H1 (cell line): Measurements from ENCODE around the gene CYLD. TPM values are rescaled to one million over a fixed set of nuclear protein-coding genes. Genes with fewer than 3 reads are reported as not detected.

ENCODE experiments used
- CTCF ChIA-PET: fragments of 300-600 bp; sonication (Branson Sonifier 250); formaldehyde crosslinking; loops from one replicate; lab custom pipeline; 2021; ENCODE audit not compliant: partially characterized antibody; lab: Charles Lee
- POLR2A ChIA-PET: fragments of 300-600 bp; sonication (Branson Sonifier 250); formaldehyde crosslinking; loops from one replicate; lab custom pipeline; 2021; ENCODE audit warnings: inconsistent platforms; ENCODE audit not compliant: partially characterized antibody; lab: Charles Lee
- DNase-seq, 2 experiments: peaks; one replicate each; pipeline versions ENCODE4 v3.0.0 to v3.0.0-alpha.2; 2010 to 2022; ENCODE audit warnings: low spot score in 2 of 2, low read depth in 1 of 2, mixed read lengths in 1 of 2
- FAIRE-seq: peaks from 2 replicates; lab custom pipeline; 2011; peaks lifted over from hg19 to GRCh38; lab: Jason Lieb, UNC
- H2AFZ ChIP-seq: 2 replicates; pipeline ENCODE4 v1.8.1; 2012; ENCODE audit warnings: low read length, inconsistent platforms
- H2AK5ac ChIP-seq: 2 replicates; pipeline ENCODE4 v1.6.1; 2013; ENCODE audit warnings: low read depth, low read length
- H2BK120ac ChIP-seq: replicated peaks from 2 replicates; pipeline ENCODE3; 2013; ENCODE audit warnings: low read depth, low read length, inconsistent platforms
- H2BK12ac ChIP-seq: 2 replicates; pipeline ENCODE4 v1.6.1; 2013; ENCODE audit warnings: low read depth, low read length
- H2BK15ac ChIP-seq: 2 replicates; pipeline ENCODE4 v1.6.1; 2013; ENCODE audit warnings: low read length
- H2BK20ac ChIP-seq: 2 replicates; pipeline ENCODE4 v1.6.1; 2013; ENCODE audit warnings: low read length
- H2BK5ac ChIP-seq: 2 replicates; pipeline ENCODE4 v1.6.1; 2013; ENCODE audit warnings: low read depth, low read length
- H3K14ac ChIP-seq: 2 replicates; pipeline ENCODE4 v1.6.1; 2013; ENCODE audit warnings: inconsistent platforms; ENCODE audit not compliant: insufficient read length
- H3K18ac ChIP-seq: 2 replicates; pipeline ENCODE4 v1.6.1; 2013; ENCODE audit warnings: low read length; ENCODE audit errors: extremely low read depth
- H3K23ac ChIP-seq: 2 replicates; pipeline ENCODE4 v1.6.1; 2013; ENCODE audit warnings: inconsistent platforms; ENCODE audit not compliant: insufficient read length
- H3K23me2 ChIP-seq: 2 replicates; pipeline ENCODE4 v1.6.1; 2013; ENCODE audit warnings: low read depth, low read length
- H3K27ac ChIP-seq: 2 replicates; pipeline ENCODE4 v1.6.1; 2011; ENCODE audit warnings: low read depth, low read length, inconsistent platforms
- H3K27me3 ChIP-seq, 4 experiments: replicated peaks in 1 of 4; 1 replicate in 1 of 4; 2 replicates in 3 of 4; pipeline versions ENCODE4 v1.6.1 to v1.8.1; 2011 to 2013; ENCODE audit warnings: low read length in 3 of 4, mild to moderate bottlenecking in 3 of 4, inconsistent platforms in 2 of 4, mixed read lengths in 2 of 4, moderate library complexity in 1 of 4; ENCODE audit not compliant: control insufficient read depth in 3 of 4, insufficient read depth in 3 of 4; ENCODE audit errors: extremely low read depth in 1 of 4
- H3K36me3 ChIP-seq, 4 experiments: 2 replicates each; pipeline versions ENCODE4 v1.6.1 to v1.8.1; 2011 to 2013; ENCODE audit warnings: mild to moderate bottlenecking in 4 of 4, low read length in 3 of 4, moderate library complexity in 2 of 4, control low read depth in 1 of 4, inconsistent platforms in 1 of 4; ENCODE audit not compliant: insufficient read depth in 4 of 4, control insufficient read depth in 2 of 4
- H3K4ac ChIP-seq: replicated peaks from 2 replicates; pipeline ENCODE3; 2013; ENCODE audit warnings: low read length, low read depth, mixed read lengths, inconsistent platforms; ENCODE audit not compliant: insufficient read length
- H3K4me1 ChIP-seq, 4 experiments: replicated peaks in 1 of 4; 1 replicate in 1 of 4; 2 replicates in 3 of 4; pipeline versions ENCODE4 v1.6.1 to v1.8.1; 2011 to 2013; ENCODE audit warnings: low read length in 3 of 4, inconsistent platforms in 2 of 4, mixed read lengths in 1 of 4; ENCODE audit not compliant: insufficient read depth in 4 of 4, control insufficient read depth in 3 of 4
- H3K4me2 ChIP-seq, 2 experiments: 2 replicates each; pipeline versions ENCODE4 v1.6.1 to v1.8.1; 2011 to 2013; ENCODE audit warnings: low read depth in 2 of 2, low read length in 2 of 2, control low read depth in 1 of 2, inconsistent platforms in 1 of 2, mild to moderate bottlenecking in 1 of 2; ENCODE audit not compliant: insufficient read depth in 1 of 2
- H3K4me3 ChIP-seq, 4 experiments: fragments of 200-600, 300-600 bp in 1 of 4; sonication (generic), shearing (Covaris generic), sonication (Bioruptor Twin) in 1 of 4; 2 replicates each; pipeline versions ENCODE4 v1.5.1 to v1.8.1; 2011 to 2016; ENCODE audit warnings: low read length in 4 of 4, low read depth in 3 of 4, control low read depth in 2 of 4, inconsistent platforms in 2 of 4, mild to moderate bottlenecking in 2 of 4, mixed read lengths in 1 of 4, moderate library complexity in 1 of 4; ENCODE audit not compliant: insufficient read depth in 2 of 4; ENCODE audit errors: extremely low read depth in 1 of 4
- H3K56ac ChIP-seq: replicated peaks from 2 replicates; pipeline ENCODE3; 2013; ENCODE audit warnings: low read depth, mild to moderate bottlenecking, mixed read lengths, low read length, inconsistent platforms; ENCODE audit not compliant: insufficient read length
- H3K79me1 ChIP-seq: 2 replicates; pipeline ENCODE4 v1.6.1; 2013; ENCODE audit warnings: low read depth, low read length, control low read depth
- H3K79me2 ChIP-seq, 2 experiments: 2 replicates each; pipeline versions ENCODE4 v1.6.1 to v1.8.1; 2012 to 2013; ENCODE audit warnings: low read length in 2 of 2, mild to moderate bottlenecking in 2 of 2, inconsistent platforms in 1 of 2; ENCODE audit not compliant: insufficient read depth in 2 of 2, control insufficient read depth in 1 of 2
- H3K9ac ChIP-seq, 4 experiments: replicated peaks in 1 of 4; 1 replicate in 1 of 4; 2 replicates in 3 of 4; pipeline versions ENCODE4 v1.6.1 to v1.8.1; 2011 to 2013; ENCODE audit warnings: low read depth in 3 of 4, low read length in 3 of 4, control low read depth in 2 of 4, mild to moderate bottlenecking in 2 of 4, moderate library complexity in 2 of 4, inconsistent platforms in 1 of 4; ENCODE audit errors: extremely low read depth in 1 of 4
- H3K9me3 ChIP-seq, 2 experiments: 2 replicates each; pipeline versions ENCODE4 v1.6.1 to v1.8.1; 2012 to 2013; ENCODE audit warnings: mild to moderate bottlenecking in 2 of 2, moderate library complexity in 2 of 2, control low read depth in 1 of 2, inconsistent platforms in 1 of 2, low read depth in 1 of 2, low read length in 1 of 2, mixed read lengths in 1 of 2; ENCODE audit not compliant: insufficient read depth in 2 of 2
- H4K20me1 ChIP-seq, 2 experiments: replicated peaks in 1 of 2; 2 replicates each; pipeline versions ENCODE3 to v1.8.1; 2011 to 2013; ENCODE audit warnings: inconsistent platforms in 2 of 2, low read length in 2 of 2, mild to moderate bottlenecking in 1 of 2; ENCODE audit not compliant: insufficient read depth in 2 of 2, control insufficient read depth in 1 of 2
- H4K5ac ChIP-seq: 2 replicates; pipeline ENCODE4 v1.6.1; 2013; ENCODE audit warnings: low read length, low read depth, mixed read lengths, inconsistent platforms; ENCODE audit not compliant: insufficient read length
- H4K8ac ChIP-seq: 2 replicates; pipeline ENCODE4 v1.8.0; 2013; ENCODE audit warnings: mild to moderate bottlenecking, moderate library complexity, low read length, inconsistent platforms; ENCODE audit not compliant: insufficient read depth; ENCODE audit errors: extremely low read depth
- H4K91ac ChIP-seq: replicated peaks from 2 replicates; pipeline ENCODE3; 2013; ENCODE audit warnings: low read length, mixed read lengths, inconsistent platforms; ENCODE audit not compliant: insufficient read length
- BACH1 ChIP-seq: IDR thresholded peaks from 2 replicates; pipeline ENCODE4 v1.6.1; 2012; ENCODE audit warnings: low read length, improper control_type of control experiment
- BRCA1 ChIP-seq: IDR thresholded peaks from 2 replicates; pipeline ENCODE4 v1.6.1; 2012; ENCODE audit warnings: low read depth, low read length, improper control_type of control experiment
- CBX5 ChIP-seq: fragments of 300-800, 300-1000 bp; sonication (generic); IDR thresholded peaks from 2 replicates; pipeline ENCODE4 v1.7.1; 2016; ENCODE audit warnings: antibody characterized with exemption, low read length, low read depth
- CEBPB ChIP-seq: IDR thresholded peaks from 2 replicates; pipeline ENCODE4 v1.6.1; 2012; ENCODE audit warnings: low read depth, low read length
- CHD2 ChIP-seq: IDR thresholded peaks from 2 replicates; pipeline ENCODE4 v1.6.1; 2012; ENCODE audit warnings: low read length, improper control_type of control experiment
- CREB1 ChIP-seq: IDR thresholded peaks from 2 replicates; pipeline ENCODE4 v1.6.1; 2012; ENCODE audit warnings: inconsistent platforms
- CTBP2 ChIP-seq: IDR thresholded peaks from 2 replicates; pipeline ENCODE4 v1.7.0; 2011; ENCODE audit warnings: borderline replicate concordance, mild to moderate bottlenecking, moderate library complexity, mixed read lengths, low read length; ENCODE audit not compliant: insufficient read depth, insufficient read length
- EZH2 ChIP-seq: fragments of 200-600 bp; sonication (generic); IDR thresholded peaks from 2 replicates; pipeline ENCODE4 v1.7.1; 2012; ENCODE audit warnings: low read depth, mild to moderate bottlenecking, moderate library complexity, low read length, inconsistent platforms; ENCODE audit not compliant: severe bottlenecking
- FOSL1 ChIP-seq: IDR thresholded peaks from 2 replicates; pipeline ENCODE4 v1.6.1; 2011; ENCODE audit warnings: mild to moderate bottlenecking, low read depth, low read length, moderate library complexity; ENCODE audit not compliant: insufficient read depth
- MAFK ChIP-seq: IDR thresholded peaks from 2 replicates; pipeline ENCODE4 v1.6.1; 2012; ENCODE audit warnings: low read depth, mild to moderate bottlenecking, improper control_type of control experiment, low read length
- SIRT6 ChIP-seq: IDR thresholded peaks from one replicate; pipeline ENCODE4 v1.7.1; 2012; ENCODE audit warnings: low read length, inconsistent platforms
- SP1 ChIP-seq: IDR thresholded peaks from 2 replicates; pipeline ENCODE4 v1.6.1; 2011; ENCODE audit warnings: low read depth, low read length
- SUZ12 ChIP-seq: fragments of 200-600 bp; sonication (generic); IDR thresholded peaks from 2 replicates; pipeline ENCODE4 v1.6.1; 2012; ENCODE audit warnings: mild to moderate bottlenecking, inconsistent platforms, low read length, moderate library complexity, mixed read lengths
- TAF7 ChIP-seq: optimal IDR thresholded peaks from 2 replicates; pipeline ENCODE3; 2011; ENCODE audit warnings: low read depth, mild to moderate bottlenecking, inconsistent platforms, low read length, moderate library complexity, borderline replicate concordance
- TCF12 ChIP-seq: IDR thresholded peaks from 2 replicates; pipeline ENCODE4 v1.6.1; 2011; ENCODE audit warnings: low read depth, mild to moderate bottlenecking, low read length
- WGBS, 2 experiments: shearing (Covaris generic) in 1 of 2; methylation state at CpG; one replicate each; pipeline versions ENCODE4 v1.1.6 to v1.1.7; 2013 to 2015; ENCODE audit warnings: low lambda C conversion rate in 2 of 2, mixed read lengths in 2 of 2, inconsistent platforms in 1 of 2, low coverage in 1 of 2, missing lambda C conversion rate in 1 of 2; ENCODE audit not compliant: insufficient replicate concordance in 2 of 2, insufficient coverage in 1 of 2, insufficient read length in 1 of 2; ENCODE audit errors: extremely low coverage in 1 of 2, missing lambda C conversion rate in 1 of 2; 5-methylcytosine and 5-hydroxymethylcytosine counted together
- polyA plus RNA-seq, 7 experiments: library from polyadenylated mRNA; depleted of rRNA in 3 of 7; stranded (reverse) in 5 of 7; unstranded in 2 of 7; fragments of >200 nt in 5 of 7; fragments of 200-250 nt in 2 of 7; gene quantifications; 1 replicate in 5 of 7; 2 replicates in 1 of 7; 4 replicates in 1 of 7; pipeline versions ENCODE4 v1.2.1 to v1.2.3, GENCODE V29; 2011 to 2013; ENCODE audit warnings: missing spikeins in 2 of 7, mixed read lengths in 2 of 7
- total RNA-seq: library from RNA; stranded (reverse); fragmentation: NEBNext Ultra II Directional; extraction: Animal tissue kit (Norgen Biotek cat#: 25700); gene quantifications from 2 replicates; pipeline ENCODE4 v1.2.1, GENCODE V29; 2021

CYLD gene
- total and polyA plus RNA-seq, 2 of the 8 experiments (the other 6 are each of a cell fraction or from before 2014, with no cell fraction given): 3.7 to 18.8 TPM

- Histone ChIP-seq H3K4ac (no peak overlapping the region), H3K9me3 (no peaks in the 10 kb centered on the region), H2BK15ac (no peak overlapping the region), H4K5ac (no peak overlapping the region), H3K4me2 (no peak overlapping the region), H3K4me1 (peaks cover 0 to 9% (median 3%) of the 10 kb centered on the region in 4 experiments; a peak in 5 of 7 replicates), H3K27ac (no peak overlapping the region), H3K27me3 (no peaks in the 10 kb centered on the region), H2BK20ac (no peak overlapping the region), H4K91ac (no peak overlapping the region), H3K79me2 (no peaks in the 10 kb centered on the region), H3K9ac (no peak overlapping the region), H4K20me1 (no peaks in the 10 kb centered on the region), H3K23ac (no peak overlapping the region), H4K8ac (no peak overlapping the region), H3K36me3 (no peaks in the 10 kb centered on the region), H3K14ac (no peak overlapping the region), H2AFZ (no peak overlapping the region), H2AK5ac (no peak overlapping the region), H2BK120ac (no peak overlapping the region), H3K56ac (no peak overlapping the region), H2BK12ac (no peak overlapping the region), H3K4me3 (no peak overlapping the region), H3K18ac (no peak overlapping the region), H3K23me2 (no peaks in the 10 kb centered on the region), H2BK5ac (no peak overlapping the region), H3K79me1 (no peaks in the 10 kb centered on the region)
- TF ChIP-seq CREB1: no peak
- TF ChIP-seq TAF7: no peak
- no peak for TF ChIP-seq BRCA1
- no peak for TF ChIP-seq SUZ12
- TF ChIP-seq BACH1: no peak
- TF ChIP-seq CEBPB: no peak
- no peak for TF ChIP-seq MAFK
- TF ChIP-seq CHD2: no peak
- no peak for TF ChIP-seq FOSL1
- no peak for TF ChIP-seq SP1
- no peak for TF ChIP-seq EZH2
- no peak for TF ChIP-seq SIRT6
- no peak for TF ChIP-seq CBX5
- no peak for TF ChIP-seq TCF12
- TF ChIP-seq CTBP2: no peak
- WGBS, 2 experiments: 100% methylated on average over 1 of the region's 1 CpG; no CpG with 5 or more reads in 1 of the 2 experiments
- POLR2A ChIA-PET: no interaction called here
- DNase-seq: no peak
- CTCF ChIA-PET: interaction anchor here (1.1 to 2.7 kb wide), 3 partner anchors 13 to 84 kb away, joined by 5 to 15 read pairs (median 8); no protein-coding TSS in a partner anchor
- no peak for FAIRE-seq
These were observed 19.5 kb upstream of the CYLD start for GRCh38 chr16:50722405-50722737.
